ENCODE data around the gene NOLC1. TPM values are rescaled to one million over a fixed set of nuclear protein-coding genes. Genes with fewer than 3 reads are reported as not detected.
A peak's percentile ranks its signal among the peaks of the same experiment; 100 is the strongest.

NOLC1 gene
- total and polyA plus RNA-seq, 2 of the 13 experiments (the other 11 are each of a cell fraction or from before 2014, with no cell fraction given): 50.6 to 81.0 TPM

DNA sequence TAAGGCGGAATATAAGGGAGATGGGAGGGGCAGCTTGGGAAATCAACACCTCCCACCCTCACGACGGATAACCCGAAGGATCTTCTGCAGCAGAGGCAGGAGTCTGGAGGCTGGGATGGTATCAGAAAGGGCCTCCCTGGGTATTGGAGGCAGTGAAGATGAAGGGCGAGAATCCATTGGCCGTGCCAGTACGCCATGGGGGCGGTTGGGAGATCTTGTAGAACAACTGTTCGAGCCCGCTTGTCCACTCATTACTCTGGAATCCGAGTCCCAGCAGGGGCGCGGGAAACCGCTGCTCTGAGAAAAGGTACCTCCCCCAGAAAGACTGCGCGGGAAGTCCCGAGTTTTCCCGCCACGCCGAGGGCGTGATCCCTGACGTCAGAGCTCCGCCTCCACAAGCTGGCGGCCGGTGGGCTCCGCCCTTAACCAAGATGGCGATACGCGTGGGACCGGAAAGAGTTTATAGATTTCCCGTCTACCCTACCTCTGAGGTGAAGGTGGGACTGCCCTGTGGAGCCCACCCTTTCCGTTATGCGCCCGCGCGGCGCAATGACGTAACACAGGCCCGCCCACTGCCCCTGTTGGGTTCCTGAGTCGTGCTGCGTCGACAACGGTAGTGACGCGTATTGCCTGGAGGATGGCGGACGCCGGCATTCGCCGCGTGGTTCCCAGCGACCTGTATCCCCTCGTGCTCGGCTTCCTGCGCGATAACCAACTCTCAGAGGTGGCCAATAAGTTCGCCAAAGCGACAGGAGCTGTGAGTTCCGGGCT lies at the start of gene NOLC1 (continued):
- peak; percentile 47 for TF ChIP-seq SKI (IDR thresholded peaks at IDR 0.05; ENCODE audit: partially characterized antibody)
- no peak for TF ChIP-seq CCAR2 (optimal IDR thresholded peaks at IDR 0.05; ENCODE audit: low read depth, low read length)
- TF ChIP-seq GRHL1 (CRISPR knock-in tag; conservative IDR thresholded peaks at IDR 0.05): no peak
- no peak for TF ChIP-seq NFATC3 (CRISPR knock-in tag; IDR thresholded peaks at IDR 0.05)
- TF ChIP-seq REXO4 (CRISPR knock-in tag; IDR thresholded peaks at IDR 0.05; ENCODE audit: borderline replicate concordance): no peak
- peak; percentile 69; the same call in 1 of the 2 replicates for TF ChIP-seq CHD2 (IDR thresholded peaks at IDR 0.05; ENCODE audit: low read depth, low read length)
- TF ChIP-seq ADNP (CRISPR knock-in tag; IDR thresholded peaks at IDR 0.05): no peak
- 0 out of 2 replicates have a peak, but pooled peaks have one; percentile 7 for TF ChIP-seq ISX (CRISPR knock-in tag; conservative IDR thresholded peaks at IDR 0.05)
- peak; percentile 7; the same call in 1 of the 2 replicates for TF ChIP-seq ZNF749 (CRISPR knock-in tag; IDR thresholded peaks at IDR 0.05; ENCODE audit: borderline replicate concordance)
- TF ChIP-seq NFIB (CRISPR knock-in tag; IDR thresholded peaks at IDR 0.05; ENCODE audit: borderline replicate concordance): no peak
- TF ChIP-seq HNRNPUL1 (IDR thresholded peaks at IDR 0.05; ENCODE audit: low read depth, low read length): no peak
- no peak for TF ChIP-seq ZNF672 (CRISPR knock-in tag; IDR thresholded peaks at IDR 0.05)
- TF ChIP-seq NCOA1 (CRISPR knock-in tag; IDR thresholded peaks at IDR 0.05): 0 out of 2 replicates have a peak, but pooled peaks have one; percentile 50
- peak; percentile 88; the same call in 2 of the 3 replicates for TF ChIP-seq MXI1 (IDR thresholded peaks at IDR 0.05; ENCODE audit: borderline replicate concordance, low read depth, low read length)
- TF ChIP-seq ZXDC (CRISPR knock-in tag; IDR thresholded peaks at IDR 0.05): 0 out of 2 replicates have a peak, but pooled peaks have one; percentile 3
- peak; percentile 72; the same call in 1 of the 2 replicates for TF ChIP-seq ZNF335 (CRISPR knock-in tag; IDR thresholded peaks at IDR 0.05)
- no peak; the same call in 1 of the 2 replicates for TF ChIP-seq ZSCAN21 (CRISPR knock-in tag; IDR thresholded peaks at IDR 0.05; ENCODE audit: borderline replicate concordance)
- no peak; the same call in 1 of the 2 replicates for TF ChIP-seq ZNF878 (CRISPR knock-in tag; IDR thresholded peaks at IDR 0.05)
- TF ChIP-seq RXRB (CRISPR knock-in tag; IDR thresholded peaks at IDR 0.05; ENCODE audit: borderline replicate concordance): 0 out of 2 replicates have a peak, but pooled peaks have one; percentile 26
- 0 out of 2 replicates have a peak, but pooled peaks have one; percentile 35 for TF ChIP-seq ZNF557 (CRISPR knock-in tag; IDR thresholded peaks at IDR 0.05)
- peak; percentile 71; the same call in 1 of the 2 replicates for TF ChIP-seq ZBTB7A (CRISPR knock-in tag; IDR thresholded peaks at IDR 0.05)
- no peak for TF ChIP-seq RNF2 (conservative IDR thresholded peaks at IDR 0.05; ENCODE audit: low read depth)
- TF ChIP-seq, protein P1, sequence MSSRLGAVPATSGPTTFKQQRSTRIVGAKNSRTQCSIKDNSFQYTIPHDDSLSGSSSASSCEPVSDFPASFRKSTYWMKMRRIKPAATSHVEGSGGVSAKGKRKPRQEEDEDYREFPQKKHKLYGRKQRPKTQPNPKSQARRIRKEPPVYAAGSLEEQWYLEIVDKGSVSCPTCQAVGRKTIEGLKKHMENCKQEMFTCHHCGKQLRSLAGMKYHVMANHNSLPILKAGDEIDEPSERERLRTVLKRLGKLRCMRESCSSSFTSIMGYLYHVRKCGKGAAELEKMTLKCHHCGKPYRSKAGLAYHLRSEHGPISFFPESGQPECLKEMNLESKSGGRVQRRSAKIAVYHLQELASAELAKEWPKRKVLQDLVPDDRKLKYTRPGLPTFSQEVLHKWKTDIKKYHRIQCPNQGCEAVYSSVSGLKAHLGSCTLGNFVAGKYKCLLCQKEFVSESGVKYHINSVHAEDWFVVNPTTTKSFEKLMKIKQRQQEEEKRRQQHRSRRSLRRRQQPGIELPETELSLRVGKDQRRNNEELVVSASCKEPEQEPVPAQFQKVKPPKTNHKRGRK (CRISPR knock-in tag; IDR thresholded peaks at IDR 0.05): no peak
- no peak for TF ChIP-seq RORA (CRISPR knock-in tag; IDR thresholded peaks at IDR 0.05)

Measured in HepG2 (cell line).